HEK293 (cell line): Measurements from ENCODE around the gene FAM89A.
"Not testable (repeated sequence)": the region's sequence is repeated elsewhere in the genome, so short reads cannot be mapped to it uniquely, and the experiment has no call there.

ENCODE experiments used
- CTCF ChIP-seq: fragments of 450-650 bp; formaldehyde crosslinking; IDR thresholded peaks from 2 replicates; pipeline ENCODE4 v1.5.1; 2016; ENCODE audit warnings: missing biosample characterization, missing genetic modification characterization
- WT1 ChIP-seq: fragments of 450-650 bp; formaldehyde crosslinking; IDR thresholded peaks from 2 replicates; pipeline ENCODE4 v1.5.1; 2016; ENCODE audit warnings: missing biosample characterization, missing genetic modification characterization
- ZBTB20 ChIP-seq: fragments of 450-650 bp; formaldehyde crosslinking; IDR thresholded peaks from 2 replicates; pipeline ENCODE4 v1.5.1; 2016; ENCODE audit warnings: missing biosample characterization, missing genetic modification characterization
- ZFP3 ChIP-seq: fragments of 450-650 bp; formaldehyde crosslinking; IDR thresholded peaks from 2 replicates; pipeline ENCODE4 v1.5.1; 2016; ENCODE audit warnings: low read depth, missing biosample characterization, missing genetic modification characterization
- ZNF221 ChIP-seq: fragments of 450-650 bp; formaldehyde crosslinking; IDR thresholded peaks from 2 replicates; pipeline ENCODE4 v1.5.1; 2017; ENCODE audit warnings: missing biosample characterization, missing genetic modification characterization, borderline replicate concordance
- ZNF510 ChIP-seq: fragments of 450-650 bp; formaldehyde crosslinking; IDR thresholded peaks from 2 replicates; pipeline ENCODE4 v1.5.1; 2018; ENCODE audit warnings: mild to moderate bottlenecking, missing genetic modification characterization, missing biosample characterization; ENCODE audit not compliant: insufficient replicate concordance

GRCh38 chr1:231007535-231007934 is 32.5 kb downstream of the FAM89A start:
- TF ChIP-seq ZFP3; CTCF (tag by site-specific recombination); WT1 (tag by site-specific recombination); ZNF221 (tag by site-specific recombination); ZBTB20 (tag by site-specific recombination); ZNF510: not testable (repeated sequence)
